ENCODE results near the gene PRM3. TPM values are rescaled to one million over a fixed set of nuclear protein-coding genes. Genes with fewer than 3 reads are reported as not detected.

PRM3 gene
- total RNA-seq, 1 donor from 2014 or later: not detected

DNA sequence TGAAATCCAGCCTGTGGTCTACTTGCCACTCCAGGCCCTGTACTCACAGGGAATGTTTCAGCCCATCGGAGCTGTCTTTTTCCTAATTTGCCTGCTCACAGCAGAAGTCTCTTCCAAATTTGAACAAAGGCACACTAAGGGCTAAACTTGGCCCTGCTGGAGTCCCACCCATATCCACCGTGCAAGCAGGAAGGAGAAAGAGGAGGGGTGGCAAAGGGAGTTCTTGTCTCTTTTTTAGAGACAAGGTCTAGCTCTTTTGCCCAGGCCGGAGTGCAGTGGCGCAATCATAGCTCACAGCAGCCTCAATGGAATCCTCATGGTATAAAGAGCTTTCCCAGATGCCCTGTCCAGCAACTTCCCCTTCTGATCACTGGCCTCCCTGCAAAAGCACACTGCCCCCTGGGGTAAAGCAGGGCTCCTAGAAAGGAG, 10.4 kb upstream of the PRM3 start:
- intact Hi-C loops (cut with micrococcal nuclease): no loop called here

DNA sequence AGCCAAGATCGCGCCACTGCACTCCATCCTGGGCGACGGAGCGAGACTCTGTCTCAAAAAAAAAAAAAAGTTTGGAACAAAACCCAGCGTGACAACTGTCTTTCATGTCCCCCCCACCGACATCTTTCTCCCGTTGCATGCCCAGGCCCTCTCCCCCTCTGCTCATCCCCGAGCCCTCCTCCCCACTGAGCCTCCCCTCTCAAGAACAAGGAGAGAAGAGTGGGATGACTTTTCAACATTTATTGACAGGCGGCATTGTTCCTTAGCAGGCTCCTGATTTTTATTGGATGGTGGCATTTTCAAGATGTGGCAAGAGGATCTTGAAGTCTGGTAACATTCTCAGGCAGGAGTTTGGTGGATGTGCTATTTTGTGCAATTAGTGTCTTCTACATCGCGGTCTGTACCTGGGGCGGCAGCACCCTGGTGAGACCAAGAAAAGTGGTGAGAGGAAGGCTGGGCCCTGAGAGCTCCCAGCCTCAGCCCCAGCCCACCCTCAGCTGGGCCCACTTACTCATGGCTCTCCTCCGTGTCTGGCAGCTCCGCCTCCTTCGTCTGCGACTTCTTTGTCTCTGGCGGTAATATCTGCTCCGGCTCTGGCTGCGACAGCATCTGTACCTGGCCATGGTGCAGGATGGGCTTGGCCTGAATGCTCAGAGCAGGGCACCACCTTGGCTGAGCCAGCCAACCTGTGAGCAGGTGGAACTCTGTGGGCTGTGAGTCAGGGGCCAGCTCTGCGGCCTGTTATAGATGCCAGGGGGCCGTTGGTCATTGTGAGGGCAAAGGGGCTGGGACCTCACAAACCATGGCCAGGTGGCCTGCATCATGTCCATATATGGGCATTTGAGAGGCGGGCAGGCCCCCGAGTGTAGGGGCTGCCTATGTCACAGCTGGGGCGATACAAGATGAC, 7.4 kb upstream of the PRM3 start, which contains the start of gene PRM1:
PRM1 (minus strand) TSS at position 715 of the 907 bp plus-strand sequence; CDS start at position 623, 92 bp downstream.
- intact Hi-C loops (cut with micrococcal nuclease): no loop called here

DNA sequence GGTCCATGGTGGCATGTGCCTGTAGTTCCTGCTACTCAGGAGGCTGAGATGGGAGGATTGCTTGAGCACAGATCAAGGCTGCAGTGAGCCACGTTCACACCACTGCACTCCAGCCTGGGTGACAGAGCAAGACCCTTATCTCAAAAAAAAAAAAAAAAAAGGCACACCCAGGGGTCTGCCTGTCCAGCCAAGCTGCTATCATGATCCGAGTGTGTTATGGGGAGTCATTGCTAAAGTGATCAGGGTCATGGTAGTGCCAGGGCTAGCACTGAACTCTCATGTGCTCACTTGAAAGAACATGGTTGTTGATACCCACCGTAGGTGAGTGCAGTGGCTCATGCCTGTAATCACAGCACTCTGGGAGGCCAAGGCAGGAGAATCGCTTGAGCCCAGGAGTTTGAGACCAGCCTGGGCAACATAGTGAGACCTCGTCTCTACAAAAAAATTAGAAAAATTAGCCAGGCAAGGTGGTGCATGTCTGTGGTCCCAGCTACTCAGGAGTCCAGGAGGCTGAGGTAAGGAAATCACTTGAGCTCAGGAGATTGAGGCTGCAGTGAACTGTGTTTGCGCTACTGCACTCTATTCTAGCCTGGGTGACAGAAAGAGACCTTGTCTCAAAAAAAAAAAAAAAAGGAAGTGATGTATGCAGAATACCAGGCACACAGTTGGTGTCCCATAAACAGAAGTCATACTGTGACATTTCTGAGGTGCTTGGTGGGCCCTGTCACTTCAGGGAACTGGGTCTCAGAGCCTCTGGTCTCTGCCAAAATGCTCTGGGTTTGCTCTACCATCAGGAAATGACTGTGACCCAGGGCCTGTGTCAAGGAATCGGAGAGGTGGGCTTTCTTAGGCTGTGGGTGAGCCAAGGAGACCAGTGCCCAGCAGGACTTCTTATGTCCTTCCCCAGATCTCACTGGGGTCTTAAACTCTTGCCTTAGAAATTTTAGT, 5.5 kb upstream of the PRM3 start:
- intact Hi-C loops (cut with micrococcal nuclease): no loop called here

DNA sequence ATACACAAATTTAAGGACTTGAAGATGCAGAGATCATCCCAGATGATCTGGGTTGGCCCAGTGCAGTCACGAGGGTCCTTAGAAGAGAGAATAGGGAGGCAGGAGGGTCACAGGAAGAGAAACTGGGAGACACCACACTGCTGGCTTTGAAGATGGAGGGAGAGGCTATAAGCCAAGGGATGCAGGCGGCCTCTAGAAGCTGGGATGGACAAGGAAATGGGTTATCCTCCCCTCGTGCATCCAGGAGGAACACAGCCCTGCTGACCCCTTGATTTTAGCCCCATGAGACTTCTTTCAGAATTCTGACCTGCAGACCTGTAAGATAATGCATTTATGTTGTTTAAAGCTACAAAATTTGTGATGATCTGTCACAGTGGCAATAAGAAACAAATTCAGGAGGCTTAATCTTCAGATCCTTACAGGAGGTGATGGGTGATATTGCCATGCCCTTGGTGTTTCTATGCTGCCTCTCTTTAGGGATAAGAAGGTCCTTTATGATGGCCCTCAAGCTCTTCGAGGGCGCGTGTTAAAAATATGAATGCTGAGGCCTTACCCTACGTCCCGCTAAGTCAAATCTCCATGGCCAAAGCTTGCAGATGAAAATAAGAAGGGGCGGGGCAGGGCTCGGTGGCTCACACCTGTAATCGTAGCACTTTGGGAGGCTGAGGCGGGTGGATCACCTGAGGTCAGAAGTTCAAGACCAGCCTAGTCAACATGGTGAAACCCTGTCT, 4.3 kb upstream of the PRM3 start:
- intact Hi-C loops (cut with micrococcal nuclease): no loop called here

DNA sequence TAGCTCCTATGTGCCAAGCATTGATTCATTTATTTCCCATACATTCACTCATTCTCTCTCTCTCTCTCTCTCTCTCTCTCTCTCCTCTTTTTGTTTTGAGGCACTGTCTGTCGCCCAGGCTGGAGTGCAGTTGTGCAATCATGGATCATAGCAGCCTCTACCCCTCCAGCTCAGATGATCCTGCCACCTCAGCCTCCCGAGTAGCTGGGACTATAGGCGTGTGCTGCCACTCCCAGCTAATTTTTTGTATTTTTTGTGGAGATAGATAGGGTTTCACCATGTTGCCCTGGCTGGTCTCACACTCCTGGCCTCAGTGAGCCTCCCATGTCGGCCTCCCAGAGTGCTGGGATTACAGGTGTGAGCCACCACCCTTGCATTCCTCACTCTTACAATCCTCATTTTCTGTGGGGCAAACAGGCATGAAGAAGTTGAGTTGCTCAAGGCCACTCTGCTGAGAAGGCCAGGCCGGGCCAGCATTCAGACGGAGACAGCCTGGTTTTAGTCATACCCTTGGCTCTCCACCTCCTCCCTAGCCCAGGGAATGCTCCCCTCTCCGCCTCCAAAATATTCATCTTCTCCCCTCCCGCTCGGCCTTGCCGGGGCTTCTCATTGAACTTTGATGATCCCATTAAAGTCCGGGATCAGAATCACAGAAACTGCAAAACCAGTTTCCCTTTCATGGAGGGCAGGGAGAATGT, 3.6 kb upstream of the PRM3 start:
- intact Hi-C loops (cut with micrococcal nuclease): no loop called here

DNA sequence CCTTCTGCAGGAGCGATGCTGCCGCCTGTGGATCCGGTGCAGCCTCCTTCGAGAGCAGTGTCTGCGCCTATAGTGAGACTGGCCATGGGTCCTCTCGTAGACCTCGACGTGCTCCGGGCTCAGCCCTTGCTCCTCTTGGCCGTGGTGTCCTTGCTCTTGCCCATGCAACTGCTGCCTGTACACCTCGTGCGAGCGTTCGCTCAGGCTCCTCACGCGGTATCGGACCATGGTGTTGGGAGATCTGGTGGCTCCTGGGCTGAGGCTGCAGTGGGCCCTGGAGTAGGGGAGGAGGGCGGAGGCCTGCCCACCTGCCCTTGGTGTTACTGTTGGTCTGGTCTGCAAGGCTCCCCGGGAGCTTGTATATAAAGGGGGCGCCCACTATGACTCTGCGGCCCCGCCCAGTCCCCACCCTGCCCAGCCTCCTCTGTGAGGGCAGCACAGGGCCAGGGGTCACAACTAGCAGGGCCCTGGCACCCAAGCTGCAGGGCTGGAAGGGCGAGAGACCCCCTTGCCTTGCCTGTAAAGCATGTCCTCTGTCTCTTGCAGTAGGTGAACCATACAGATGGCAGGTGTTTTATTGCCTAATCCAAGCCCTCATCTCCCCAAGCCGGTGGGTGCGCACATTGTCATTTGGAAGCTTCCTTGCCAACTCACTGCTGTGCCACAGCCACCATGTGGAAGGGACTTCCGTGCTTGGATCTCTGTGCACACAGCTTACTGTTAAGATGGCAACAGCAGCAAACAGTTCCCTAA, 2.9 kb upstream of the PRM3 start, which contains the start of gene PRM2:
PRM2 (minus strand) TSS at position 338 of the 753 bp plus-strand sequence; CDS start at position 228, 110 bp downstream.
- intact Hi-C loops (cut with micrococcal nuclease): no loop called here

DNA sequence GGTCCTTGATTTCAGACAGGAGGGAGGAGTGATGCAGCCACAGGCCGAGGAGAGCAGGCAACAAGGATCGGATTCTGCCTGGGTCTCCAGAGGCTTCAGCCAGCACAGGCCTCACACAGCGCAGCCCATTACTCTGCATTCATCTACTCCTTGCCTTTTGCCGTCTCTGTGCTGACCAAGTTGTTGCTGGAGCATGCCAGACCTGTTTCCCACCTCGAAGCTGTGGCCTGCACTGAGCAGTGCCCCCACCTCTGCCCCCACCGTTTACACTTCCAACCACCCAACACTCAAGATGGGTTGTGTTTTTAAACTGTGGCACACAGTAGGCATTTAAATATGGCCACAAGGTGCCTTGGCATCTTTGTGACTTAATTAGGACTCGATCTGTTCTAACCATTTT, 1.5 kb upstream of the PRM3 start:
- intact Hi-C loops (cut with micrococcal nuclease): no loop called here

DNA sequence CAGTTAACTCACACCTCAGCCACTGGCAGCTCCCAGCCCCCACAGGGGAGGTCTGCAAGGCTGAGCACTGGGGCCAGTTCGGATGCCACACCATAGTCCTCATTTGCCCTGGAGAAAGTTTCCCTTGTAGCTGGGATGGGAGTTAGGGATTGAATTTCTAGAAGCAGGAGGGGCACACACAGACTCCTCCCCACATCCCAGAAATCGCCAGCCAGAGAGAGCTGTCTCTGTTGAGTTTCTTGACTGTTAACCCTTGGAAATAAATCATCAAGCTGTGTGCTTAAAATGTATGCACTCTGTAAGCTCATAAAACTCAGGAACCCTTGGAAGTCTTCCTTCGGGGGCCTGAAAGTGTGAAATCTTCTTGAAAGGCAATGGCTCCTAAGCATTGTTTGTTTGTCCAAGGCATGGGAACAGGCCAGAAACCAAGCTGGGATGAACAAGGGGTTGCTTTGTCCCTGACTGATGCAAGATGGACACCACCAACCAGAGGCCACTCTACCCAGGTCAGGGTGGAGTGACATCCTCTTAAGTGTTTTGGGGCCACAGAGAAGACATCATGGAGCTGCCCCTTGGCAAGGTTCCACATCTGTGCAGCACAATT, 394 bp upstream of the PRM3 start:
- intact Hi-C loops (cut with micrococcal nuclease): no loop called here

DNA sequence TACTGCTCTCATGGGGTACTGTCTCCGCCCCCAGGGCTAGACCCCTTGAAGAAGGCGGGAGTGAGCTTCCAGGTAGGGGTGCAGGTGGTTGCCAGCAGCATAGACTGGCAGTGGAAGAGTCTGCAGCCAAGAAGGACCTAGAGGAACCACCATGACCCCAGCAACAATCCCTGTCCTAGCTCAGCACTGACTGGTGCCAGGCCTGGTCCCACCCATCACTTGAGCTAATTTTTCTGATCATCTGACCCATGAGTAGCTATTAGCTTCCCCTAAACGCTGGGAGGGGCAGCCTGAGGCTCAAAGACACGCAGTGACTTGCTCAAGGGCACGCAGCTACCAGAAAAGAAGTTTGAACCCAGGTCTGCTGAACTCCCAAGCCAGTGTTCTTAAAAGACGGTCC, 945 bp downstream of the PRM3 start:
- intact Hi-C loops (cut with micrococcal nuclease): no loop called here

DNA sequence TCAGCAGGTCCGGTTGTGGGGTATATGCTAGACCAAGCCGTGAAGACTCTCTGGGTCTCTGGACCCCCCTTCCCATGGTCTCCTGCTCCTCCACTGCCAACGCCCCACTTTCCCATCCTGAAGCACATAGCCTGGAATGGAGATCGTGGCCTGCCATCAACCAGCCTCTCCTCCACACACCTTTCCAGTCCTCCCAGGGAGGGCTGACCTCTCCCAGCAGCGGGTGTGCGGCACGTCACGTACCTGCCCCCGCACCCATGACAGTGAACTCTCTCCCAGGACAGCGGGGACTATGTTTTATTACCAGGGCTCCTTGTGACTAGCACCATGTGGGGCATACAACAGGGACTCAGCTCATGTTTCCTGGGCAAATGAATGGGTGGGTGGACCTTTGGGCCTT, 1.8 kb downstream of the PRM3 start:
- intact Hi-C loops (cut with micrococcal nuclease): no loop called here

DNA sequence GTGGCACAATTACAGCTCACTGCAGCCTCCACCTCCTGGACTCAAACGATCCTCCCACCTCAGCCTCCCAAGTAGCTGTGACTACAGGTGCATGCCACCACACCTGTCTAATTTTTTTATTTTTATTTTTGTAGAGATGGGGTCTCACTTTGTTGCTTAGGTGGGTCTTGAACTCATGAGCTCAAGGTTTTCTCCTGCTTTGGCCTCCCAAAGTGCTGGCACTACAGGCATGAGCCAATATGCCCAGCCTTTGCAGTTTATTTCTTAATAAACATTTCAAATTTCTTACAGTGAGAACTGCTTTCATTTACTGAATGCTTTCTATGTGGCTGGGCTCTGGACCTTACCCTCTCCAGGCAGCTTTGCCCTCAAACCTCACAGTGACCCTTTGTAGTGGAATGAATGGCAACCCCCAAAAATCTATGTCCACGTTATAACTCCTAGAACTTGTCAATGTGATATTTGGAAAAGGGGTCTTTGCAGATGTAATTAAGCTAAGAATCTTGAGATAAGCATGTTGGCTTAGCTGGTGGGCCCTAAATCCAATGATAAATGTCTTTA, 2.7 kb downstream of the PRM3 start:
- intact Hi-C loops (cut with micrococcal nuclease): no loop called here

DNA sequence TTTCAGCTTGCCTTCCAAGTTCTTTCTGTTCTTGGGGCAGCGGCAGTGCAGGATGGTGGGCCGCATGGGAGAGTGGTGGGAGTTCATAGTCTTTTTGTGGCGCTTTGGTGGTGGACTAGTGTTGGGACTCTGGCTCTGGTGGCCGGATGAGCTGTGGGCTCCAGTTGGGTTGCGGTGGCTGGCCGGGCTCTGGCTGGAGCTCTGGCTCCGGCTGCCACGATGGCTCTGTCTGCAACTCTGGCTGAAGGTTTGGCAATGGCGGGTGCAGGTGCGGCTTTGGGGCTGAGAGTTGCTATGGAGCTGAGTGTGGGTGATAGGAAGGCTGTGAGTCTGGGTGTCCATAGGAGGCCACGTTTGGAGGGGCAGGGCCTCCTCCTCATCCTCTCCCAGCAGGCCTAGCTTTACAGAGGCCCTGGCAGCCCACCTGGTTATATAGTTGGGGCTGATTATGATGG, 4.5 kb downstream of the PRM3 start, which contains the start of gene TNP2:
TNP2 (minus strand) TSS at position 405 of the 455 bp plus-strand sequence; CDS start at position 342, 63 bp downstream.
- intact Hi-C loops (cut with micrococcal nuclease): no loop called here

DNA sequence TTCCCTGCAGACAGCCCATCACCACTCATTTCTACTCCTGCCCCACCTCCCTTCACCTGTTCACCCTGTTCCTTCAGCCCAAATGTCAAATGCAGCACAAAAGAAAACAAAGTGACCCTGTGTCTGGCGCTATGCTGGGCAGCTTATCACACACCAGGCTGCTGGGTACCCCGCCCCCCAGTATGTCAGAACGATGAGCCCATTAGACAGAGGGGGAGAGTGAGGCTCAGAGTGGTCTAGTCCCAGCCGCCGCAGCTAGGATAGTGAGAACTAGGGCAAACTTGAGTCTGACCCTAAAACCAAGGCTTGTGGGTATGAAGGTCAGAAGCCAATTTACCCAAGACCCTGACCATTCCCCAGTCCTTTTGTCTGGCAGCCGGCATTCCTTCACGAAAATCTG, 8.3 kb downstream of the PRM3 start:
- intact Hi-C loops (cut with micrococcal nuclease): no loop called here

DNA sequence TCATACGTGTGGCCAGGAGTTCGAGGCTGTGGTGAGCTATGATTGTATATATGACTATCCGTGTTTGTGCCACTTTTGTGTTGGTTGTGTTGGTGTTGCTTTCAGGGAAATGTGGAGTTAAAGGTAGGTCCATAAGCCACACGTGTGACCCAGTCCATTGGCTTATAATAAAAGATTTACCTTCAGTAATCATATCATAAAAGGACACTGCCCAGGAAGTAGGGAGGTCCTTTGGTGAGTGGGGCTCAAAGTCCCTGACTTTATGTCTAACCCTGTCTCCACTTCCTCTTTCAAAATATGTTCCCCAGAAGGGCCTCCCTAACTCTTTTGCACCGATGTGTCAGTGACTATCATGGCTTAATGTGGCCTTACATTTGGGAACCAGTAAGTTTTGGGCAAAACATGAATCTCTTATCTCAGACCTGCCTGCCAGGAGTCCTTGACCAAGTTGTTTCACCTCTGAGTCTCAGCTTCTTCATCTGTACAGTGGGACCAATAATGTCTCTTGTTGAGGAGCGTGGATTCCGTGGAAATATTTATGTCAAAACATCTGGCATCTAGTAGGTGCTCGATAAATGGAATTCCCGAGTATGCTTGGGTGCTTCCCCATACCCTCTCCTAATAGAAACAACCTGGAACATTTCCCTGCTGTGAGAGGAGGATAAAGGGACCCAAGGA, 9.1 kb downstream of the PRM3 start:
- intact Hi-C loops (cut with micrococcal nuclease): no loop called here

DNA sequence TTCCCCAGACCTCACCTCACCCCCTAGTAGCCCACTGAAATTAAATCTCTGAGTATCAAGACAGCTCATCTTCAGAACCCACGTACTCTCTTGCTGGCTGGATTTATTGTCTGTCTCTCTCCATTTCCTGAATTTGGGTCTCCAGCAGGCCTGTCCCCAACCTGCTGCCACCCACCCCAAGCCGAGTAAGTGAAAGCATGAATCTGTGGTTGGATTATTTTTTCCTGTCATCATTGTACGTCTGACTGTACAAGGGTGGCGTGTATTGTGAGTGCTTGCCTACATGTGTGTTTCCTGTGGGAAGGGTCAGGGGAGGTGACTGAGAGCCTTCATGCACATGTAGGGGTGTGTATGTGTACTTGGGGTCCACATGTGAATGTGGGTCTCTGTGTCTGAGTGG, 9.7 kb downstream of the PRM3 start:
- intact Hi-C loops (cut with micrococcal nuclease): no loop called here

DNA sequence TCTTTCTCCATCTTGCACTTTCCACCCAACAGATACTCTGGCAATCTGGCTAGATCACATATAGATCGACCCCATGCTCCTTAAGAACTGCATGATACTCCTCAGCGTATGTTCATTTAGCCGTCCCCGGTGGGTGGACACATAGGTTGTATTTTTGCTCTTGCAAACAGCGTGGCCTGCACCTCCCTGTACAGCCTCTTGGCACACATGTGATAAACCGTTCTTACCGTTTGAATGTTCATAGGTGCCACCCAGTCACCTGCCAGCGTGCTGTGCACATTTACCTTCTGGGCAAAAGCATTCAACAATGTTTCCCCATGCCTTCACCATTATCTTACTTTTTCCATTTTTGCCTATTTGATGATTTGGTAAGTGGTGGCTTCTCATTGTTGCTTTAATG, 10.5 kb downstream of the PRM3 start:
- intact Hi-C loops (cut with micrococcal nuclease): no loop called here

DNA sequence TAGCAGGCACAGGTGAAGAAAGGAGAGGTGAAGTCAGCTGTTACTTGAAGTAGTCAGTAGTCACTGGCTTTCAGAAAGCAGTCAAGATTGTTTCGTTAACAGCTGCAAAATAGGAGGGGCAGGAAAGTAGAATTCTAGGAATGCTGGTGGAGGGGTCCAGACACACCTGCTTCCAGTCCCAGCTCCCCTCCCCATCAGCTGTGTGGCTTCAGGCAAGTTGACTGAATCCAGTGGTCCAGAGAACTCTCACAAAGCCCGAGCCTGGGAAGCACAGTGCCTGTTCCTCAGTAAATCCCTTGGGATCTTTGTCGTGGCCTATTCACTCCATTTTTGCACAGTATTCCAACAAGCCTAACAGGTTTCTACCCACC, 12.8 kb downstream of the PRM3 start:
- intact Hi-C loops (cut with micrococcal nuclease): no loop called here
